GM21526 (cell line): ENCODE results near the gene MRPL39.
A peak's percentile ranks its signal among the peaks of the same experiment; 100 is the strongest.

Source experiments
- ATAC-seq: cut with Tn5 transposase; IDR thresholded peaks from one replicate; pipeline ENCODE4 v1.9.1; 2021; ENCODE audit warnings: moderate library complexity; ENCODE audit not compliant: unreplicated experiment, low FRiP score

The MRPL39 gene

DNA sequence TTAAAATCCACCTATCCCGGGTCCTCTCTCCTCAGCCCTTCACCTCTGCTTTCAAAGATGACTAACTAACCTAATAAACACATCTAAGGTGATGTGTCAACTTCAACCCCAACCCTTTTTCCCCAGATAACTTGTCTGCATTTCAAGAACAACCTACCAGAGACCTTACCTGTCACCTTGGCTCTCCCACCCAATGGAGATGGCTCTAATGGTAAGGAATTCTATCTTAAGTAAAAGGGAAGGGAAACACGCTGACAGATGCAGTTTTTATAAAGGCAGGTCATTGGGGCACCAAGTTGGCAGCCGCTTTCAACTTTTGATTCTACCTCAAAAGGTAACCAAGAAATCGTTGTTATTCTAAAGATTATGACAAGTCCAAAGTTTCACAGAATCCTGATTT is 37.6 kb downstream of the MRPL39 start:
- no peak for ATAC-seq

DNA sequence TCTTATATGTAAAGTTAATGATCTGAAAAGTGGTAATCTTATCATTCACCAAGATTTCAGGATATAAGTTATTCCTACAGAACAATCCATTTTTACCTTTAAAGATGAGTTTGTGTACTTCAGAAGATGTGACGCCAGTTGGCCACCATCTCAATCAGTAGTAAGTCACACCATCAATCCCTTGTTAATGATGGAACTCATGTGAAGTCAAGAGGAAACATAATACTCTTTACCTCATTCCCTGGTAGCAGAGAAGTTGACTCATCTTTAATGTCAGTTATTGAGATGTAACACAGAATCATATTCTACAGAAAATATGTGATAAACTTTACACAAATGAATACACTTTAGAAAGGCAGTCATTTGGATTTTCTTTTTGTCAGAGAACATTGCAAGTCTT is 38.2 kb downstream of the MRPL39 start:
- ATAC-seq, result no peak

DNA sequence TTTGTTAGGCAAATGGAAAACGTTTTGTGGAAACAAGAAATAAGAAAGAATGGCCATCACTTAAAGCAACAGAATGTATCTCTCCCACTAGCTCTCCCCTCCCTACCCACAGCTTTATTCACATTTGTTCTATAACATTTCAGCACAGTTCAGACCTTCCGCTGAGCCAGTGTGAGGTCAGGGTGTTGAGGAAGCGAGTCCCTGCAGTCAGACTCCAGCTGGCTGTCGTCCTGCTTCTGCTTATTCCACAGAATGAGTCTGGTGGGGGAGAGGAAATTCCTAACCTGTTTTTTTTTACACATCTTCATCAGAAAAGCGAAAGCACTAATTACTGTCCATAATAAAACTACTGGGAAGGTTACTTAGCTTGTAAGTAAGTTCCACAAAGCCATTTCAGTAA is 39.0 kb downstream of the MRPL39 start:
- ATAC-seq, result no peak

DNA sequence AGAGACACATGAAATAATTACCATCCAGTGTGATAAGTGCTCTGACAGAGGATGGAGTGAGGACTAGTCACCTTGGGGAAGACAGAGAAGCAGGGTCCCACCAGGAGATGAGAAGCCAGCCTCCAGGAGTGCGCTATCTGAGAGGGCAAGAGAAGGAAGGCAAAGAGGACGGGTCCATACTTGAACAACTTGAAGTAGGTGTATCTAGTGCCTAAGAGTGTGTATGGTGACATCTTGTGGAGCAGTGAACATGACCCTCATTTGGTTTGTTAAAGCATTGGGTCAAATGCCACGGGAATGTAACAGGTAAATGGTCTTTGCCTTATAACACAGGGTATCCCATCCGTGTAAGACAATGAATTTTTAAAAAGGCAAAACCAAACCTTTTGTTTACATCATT is 39.8 kb downstream of the MRPL39 start:
- ATAC-seq, result peak; percentile 27

DNA sequence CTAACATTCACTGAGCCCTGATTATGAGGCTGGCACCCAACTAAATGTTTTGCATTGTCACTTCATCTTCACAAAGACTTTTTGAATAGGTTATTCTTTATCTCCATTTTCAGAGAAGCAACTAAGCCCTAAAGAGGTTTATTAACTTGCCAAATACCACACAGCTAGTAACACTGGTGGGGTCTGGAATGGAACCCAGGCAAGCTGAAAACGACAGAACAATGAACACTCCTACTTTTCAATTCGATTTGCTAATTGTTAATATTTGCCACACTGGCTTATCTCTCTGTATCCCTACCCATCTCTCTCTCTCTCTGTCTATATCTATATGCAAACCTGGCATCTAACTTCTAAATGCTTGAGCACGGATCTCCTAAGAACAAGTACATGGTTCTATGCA is 40.6 kb downstream of the MRPL39 start:
- ATAC-seq, result no peak

DNA sequence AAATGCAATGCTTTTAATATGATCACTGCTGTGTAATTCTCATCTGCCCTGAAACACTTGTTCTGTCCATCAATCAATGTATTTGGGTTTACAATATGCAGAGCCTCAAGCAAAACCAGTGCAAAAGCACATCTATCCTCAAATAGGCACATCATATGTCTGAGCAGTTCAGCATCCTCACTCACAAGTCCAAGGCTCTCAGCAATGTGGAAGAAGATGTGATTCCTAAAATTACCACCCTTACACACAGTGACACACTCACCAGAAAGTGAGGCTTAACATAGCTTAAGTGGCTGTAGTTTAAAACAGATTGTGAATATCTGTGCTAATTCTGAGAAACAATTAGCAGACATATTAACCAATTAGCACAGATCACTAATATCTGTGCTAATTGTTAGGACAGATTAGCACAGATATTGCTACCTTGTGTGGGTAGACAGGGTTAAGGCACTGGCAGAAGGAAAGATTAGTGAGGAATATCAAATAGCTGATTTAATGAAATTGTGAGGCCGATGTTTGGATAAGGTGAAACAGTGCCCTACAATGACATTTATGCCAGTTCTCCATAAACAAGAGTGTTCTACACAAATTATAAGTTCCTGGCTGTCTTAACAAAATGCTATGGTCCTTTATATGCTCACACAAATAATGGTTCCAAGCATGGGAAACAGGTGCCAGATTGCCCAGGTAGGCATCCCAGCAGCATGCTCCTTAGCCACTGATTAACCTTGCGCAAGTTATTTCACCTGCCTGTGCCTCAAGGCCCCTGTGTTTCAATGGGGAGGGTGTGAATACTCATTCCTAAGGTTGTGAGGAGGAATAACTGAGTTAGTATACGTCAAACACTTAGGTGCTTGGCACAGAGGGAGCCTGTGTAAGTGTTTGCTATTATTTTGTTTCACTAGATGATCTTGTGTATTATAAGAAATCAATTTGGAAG is 41.7 kb downstream of the MRPL39 start:
- no peak for ATAC-seq

DNA sequence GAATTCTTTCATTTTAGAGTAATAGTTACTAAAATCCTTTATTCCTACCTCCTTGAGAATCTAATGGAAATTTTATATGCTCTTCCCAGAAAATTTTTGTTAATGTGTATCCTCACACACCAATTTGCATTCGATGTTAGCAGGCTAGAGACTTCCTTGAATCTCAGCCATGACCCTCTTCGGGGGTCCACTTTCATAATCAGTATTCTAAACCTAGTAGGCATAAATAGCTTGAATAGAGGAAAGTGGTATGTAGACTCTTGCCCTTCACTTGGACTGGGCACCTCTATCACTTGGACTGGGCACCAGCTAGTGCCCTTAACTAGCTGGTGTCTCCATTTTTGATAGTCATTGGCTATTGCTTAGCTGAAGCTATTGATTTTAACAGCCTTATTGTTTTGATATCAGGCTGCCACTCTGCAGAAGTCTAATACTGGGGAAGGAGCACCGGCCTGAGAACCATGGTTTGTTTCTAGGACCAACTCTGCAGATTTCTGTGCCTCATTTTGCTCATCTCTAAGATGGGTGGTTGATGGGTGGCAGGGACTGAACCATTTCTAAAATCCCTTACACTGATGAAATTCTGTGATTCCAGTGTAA is 42.8 kb downstream of the MRPL39 start:
- no peak for ATAC-seq

DNA sequence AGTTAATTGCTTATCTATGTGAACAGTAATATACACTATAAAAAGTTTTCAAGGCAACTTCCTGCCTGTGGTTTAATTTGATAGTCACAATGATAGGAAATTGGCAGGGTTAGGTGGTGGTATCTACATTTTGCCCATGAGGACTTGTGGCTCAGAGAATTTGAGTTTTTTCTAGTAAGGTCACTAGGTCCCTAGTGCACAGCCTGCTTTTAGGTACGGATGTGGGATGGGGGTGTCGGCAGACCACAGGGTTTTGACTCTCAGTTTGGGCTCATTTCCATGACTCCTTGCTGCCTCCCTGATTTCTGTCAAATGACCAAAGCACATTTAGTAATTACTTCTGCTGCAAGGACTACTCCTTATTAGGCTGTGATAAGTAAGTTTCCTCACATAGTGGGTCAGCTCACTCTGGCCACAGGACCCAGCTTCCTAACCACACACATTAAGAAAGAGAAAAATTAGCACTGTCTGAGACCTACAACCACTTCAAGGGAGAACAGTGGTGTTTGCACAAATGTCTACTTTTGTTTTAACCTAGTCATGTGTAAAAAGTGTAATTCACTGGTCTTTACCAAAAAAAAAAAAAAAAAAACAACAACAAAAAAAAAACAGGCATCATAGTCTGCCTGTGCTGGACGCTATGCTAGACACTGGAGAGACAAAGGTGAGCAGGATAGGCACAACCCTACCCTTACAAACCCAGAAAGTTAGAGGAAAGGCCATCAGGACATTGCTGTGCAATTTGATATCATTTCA is 43.7 kb downstream of the MRPL39 start:
- no peak for ATAC-seq

DNA sequence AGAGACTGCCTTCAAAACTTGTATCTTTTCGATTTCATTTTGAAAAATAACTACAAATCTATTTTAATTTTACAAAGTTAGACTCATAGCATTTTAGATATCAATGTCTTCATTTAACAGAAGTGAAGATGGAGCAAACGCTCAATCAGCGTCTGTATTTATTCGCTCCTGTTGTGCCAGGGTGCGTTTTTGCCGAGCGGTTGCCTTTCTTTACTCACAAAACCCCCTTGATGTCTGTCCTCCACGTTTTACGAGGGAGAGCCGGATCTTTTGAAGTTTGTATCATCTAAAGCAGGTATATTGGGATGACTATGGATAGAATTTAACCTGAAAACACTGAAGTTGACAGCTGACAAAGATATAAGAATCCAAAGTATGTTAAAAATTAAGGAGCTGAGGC is 44.6 kb downstream of the MRPL39 start:
- no peak for ATAC-seq

DNA sequence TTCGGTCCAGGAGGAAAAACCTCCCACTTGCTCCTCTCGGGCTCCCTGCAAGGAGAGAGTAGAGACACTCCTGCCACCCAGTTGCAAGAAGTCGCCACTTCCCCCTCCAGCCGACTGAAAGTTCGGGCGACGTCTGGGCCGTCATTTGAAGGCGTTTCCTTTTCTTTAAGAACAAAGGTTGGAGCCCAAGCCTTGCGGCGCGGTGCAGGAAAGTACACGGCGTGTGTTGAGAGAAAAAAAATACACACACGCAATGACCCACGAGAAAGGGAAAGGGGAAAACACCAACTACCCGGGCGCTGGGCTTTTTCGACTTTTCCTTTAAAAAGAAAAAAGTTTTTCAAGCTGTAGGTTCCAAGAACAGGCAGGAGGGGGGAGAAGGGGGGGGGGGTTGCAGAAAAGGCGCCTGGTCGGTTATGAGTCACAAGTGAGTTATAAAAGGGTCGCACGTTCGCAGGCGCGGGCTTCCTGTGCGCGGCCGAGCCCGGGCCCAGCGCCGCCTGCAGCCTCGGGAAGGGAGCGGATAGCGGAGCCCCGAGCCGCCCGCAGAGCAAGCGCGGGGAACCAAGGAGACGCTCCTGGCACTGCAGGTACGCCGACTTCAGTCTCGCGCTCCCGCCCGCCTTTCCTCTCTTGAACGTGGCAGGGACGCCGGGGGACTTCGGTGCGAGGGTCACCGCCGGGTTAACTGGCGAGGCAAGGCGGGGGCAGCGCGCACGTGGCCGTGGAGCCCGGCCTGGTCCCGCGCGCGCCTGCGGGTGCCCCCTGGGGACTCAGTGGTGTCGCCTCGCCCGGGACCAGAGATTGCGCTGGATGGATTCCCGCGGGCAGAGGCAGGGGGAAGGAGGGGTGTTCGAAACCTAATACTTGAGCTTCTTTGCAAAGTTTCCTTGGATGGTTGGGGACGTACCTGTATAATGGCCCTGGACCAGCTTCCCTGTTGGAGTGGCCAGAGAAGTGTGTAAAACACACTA is 45.3 kb downstream of the MRPL39 start:
- peak; percentile 47 for ATAC-seq

DNA sequence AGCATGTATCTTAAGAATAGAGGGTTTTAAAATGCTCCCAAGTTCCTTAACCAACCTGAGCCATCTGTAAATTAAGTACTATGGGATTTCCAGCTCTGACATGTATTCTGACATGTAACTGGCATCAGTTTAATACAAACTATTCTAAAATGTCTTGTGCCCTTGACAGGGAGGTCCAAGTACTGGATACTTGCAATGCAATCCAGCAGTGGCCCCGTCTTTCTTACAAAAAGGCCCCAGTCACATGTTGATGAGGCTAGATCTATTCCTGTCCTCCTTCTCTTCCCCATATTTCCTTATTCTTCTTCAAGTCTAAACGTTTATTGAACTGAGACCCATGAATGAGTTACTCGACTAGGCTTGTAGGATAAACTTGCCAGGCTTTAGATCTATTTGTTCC is 46.4 kb downstream of the MRPL39 start:
- ATAC-seq, result no peak

DNA sequence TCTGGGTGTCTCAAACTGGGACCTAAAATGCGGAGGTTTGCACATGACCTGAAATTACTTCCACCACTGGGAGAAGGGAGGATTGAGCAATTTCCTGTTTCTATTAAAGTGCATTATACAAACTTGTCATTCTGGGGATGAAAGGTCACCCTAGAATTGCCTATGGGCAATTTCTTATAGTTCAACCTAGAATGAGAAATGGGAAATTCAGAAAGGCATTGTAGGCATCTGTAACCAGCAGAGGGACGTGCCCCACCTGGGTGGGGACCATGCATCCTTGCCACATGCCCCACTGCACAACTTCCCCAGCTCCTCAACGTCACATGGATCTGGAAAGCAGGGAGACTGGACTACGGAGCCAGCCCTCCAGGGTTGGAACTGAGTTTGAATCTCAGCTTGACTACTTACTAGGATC is 47.0 kb downstream of the MRPL39 start:
- ATAC-seq, result no peak

DNA sequence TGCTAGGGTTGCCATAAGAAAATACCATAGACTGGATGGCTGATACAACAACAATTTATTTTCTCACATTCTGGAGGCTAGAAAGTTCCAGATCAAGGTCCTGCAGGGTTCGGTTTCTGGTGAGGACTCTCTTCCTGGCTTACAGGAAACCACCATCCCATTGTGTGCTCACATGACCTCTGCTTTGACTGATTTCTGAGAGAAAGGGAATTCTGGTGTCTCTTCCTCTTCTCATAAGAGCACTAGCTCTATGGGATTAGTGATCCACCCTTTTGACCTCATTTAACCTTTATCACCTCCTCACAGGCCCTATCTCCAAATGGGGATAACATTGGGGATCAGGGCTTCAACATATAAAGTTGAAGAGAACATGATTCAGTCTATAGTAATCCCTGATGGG is 47.5 kb downstream of the MRPL39 start:
- ATAC-seq, result no peak

DNA sequence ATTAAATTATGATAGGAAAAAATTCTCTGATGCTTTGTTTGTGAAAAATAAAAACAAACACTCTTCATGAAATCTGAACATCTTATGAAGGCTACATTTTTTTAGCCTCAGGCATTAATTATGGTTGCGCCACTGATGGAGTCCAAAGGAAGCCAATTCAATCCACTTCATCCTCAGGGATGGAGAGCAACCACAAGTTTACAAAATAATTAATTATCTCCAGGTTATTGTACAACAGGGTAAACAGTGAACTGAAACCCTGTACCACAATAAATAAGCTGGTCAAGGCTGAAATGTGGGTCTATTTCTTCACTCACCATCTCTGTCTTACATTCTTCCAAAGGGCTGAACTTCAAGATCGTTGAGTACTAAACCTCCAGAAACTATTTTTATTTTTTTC is 49.2 kb downstream of the MRPL39 start:
- no peak for ATAC-seq

DNA sequence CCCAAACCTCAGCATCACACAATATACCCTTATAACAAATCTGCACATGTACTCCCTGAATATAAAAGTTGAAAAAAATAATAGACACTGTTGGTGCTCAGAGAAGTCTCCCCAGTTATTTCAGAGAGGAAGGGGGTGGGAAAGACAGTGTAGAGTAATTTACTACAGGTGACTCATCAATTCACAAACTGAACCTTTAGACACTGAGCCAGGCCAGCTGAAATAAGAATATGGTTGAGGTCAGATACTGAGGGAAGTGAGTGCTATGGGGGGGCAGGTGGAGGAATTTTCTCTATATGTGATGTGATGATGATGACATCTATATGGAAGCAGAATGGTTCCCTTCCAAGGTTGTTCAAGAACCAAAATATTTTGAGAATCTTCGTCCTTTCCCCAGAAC is 50.1 kb downstream of the MRPL39 start:
- no peak for ATAC-seq

DNA sequence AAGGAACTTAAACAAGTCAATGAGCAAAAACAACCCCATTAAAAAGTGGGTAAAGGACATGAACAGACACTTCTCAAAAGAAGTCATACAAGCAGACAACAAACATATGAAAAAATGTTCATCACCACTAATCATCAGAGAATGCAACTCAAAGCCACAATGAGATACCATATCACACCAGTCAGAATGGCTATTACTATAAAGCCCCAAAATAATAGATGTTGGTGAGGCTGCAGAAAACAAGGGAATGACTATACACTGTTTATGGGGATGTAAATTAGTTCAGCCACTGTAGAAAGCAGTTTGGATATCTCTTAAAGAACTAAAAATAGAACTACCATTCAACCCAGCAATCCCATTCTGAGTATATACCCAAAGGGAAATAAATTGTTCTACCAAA is 51.2 kb downstream of the MRPL39 start:
- no peak for ATAC-seq

DNA sequence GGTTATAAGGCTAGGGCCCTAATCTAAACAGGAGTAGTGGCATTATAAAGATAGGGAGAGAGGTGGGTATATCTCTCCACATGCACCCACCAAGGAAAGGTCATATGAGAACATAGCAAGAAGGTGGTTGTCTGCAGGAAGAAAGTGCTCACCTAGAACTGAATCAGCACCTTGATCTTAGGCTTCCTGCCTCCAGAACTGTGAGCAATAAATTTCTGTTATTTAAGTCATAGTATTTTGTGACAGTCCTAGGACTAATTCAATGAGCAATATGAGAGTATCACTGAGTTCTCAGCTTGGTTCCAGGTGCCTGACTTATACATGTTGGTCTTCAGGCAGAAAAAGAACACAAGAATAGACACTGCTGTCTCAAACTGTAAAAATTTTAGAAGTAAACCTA is 51.8 kb downstream of the MRPL39 start:
- ATAC-seq, result no peak

DNA sequence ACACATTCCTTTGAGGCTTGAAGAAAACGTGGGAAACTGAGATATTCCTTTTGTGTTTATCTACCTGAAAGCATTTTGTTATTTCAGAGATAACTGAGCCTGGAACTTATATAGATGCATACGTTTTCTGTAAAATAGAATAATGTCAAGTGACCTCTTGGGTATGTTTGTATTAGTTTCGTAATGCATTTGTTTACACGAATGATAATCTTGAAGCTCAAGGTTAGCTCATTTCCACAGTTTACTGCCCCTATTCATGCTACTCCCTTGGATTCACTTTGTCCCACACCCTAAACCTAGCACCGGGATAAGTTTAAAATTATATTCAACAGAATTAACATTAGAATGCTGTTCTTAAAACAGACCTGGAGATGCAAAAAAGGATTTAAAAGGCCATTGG is 54.4 kb downstream of the MRPL39 start:
- no peak for ATAC-seq

DNA sequence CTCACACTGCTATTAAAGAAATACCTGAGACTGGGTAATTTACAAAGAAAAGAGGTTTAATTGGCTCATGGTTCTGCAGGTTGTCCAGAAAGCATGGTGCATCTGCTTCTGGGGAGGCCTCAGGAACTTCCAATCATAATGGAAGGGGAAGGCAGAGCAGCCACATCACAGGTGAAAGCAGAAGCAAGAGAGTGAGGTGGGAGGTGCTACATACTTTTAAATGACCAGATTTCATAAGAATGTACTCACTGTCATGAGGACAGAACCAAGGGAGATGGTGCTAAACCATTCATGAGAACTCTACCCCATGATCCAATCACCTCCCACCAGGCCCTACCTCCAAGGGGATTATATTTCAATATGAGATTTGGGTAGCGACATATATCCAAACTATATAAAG is 55.7 kb downstream of the MRPL39 start:
- no peak for ATAC-seq

DNA sequence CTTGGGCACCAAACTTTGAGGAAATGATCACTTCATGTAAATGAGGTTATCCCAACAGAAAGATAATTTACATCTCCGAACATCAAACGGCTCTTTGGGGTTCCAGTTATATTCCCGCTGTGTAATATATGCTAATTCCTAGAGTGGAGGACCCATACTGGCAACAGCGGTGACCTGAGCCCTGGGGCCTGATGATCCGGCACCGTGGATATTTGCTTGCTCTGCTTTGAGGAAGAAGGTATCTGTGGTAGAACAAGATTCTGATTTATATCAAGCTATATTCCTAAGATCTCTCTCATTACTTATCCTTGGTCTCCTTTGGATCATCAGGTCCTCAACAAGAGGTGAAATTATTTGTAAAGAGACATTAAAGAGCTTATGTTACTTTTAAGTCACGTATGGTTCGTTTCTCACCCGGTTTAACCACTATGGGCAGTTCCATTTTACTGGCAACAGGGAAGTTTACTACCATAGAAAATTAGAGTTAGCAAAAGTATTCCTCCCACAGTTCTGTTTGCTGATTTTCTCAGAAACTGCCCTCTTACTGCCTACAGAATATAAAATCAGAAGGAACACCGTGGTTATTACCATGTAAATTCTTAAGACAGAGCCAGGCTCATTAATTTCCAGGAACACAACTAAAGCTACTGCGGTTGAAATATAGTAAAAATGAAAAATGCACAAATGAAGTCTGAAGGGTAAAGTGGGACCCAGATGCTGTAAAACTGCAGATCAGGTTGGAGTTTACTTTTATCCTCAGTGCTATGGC is 56.7 kb downstream of the MRPL39 start:
- ATAC-seq, result no peak
